Brain microvascular endothelial cell (primary cell): ENCODE data around the gene ACBD5.

Source experiments
- DNase-seq: peaks from one replicate; pipeline ENCODE4 v3.0.0-alpha.2; 2020
- H3K27ac ChIP-seq: fragments of 250-450 bp; sonication (Bioruptor Pico); 2 replicates; pipeline ENCODE4 v1.5.1; 2020; ENCODE audit warnings: mild to moderate bottlenecking, moderate library complexity
- H3K27me3 ChIP-seq: fragments of 250-450 bp; sonication (Bioruptor Pico); replicated peaks from 2 replicates; pipeline ENCODE4 v1.5.1; 2020; ENCODE audit warnings: mild to moderate bottlenecking
- H3K36me3 ChIP-seq: fragments of 250-450 bp; sonication (Bioruptor Pico); replicated peaks from 2 replicates; pipeline ENCODE4 v1.5.1; 2020; ENCODE audit warnings: mild to moderate bottlenecking
- H3K4me3 ChIP-seq: 2 replicates; pipeline ENCODE4 v1.5.1; 2011; ENCODE audit warnings: low read depth, mild to moderate bottlenecking, control low read depth, low read length, moderate library complexity
- CTCF ChIP-seq: IDR thresholded peaks from 2 replicates; pipeline ENCODE4 v1.5.1; 2011; ENCODE audit warnings: low read depth, mild to moderate bottlenecking, moderate library complexity, low read length, control low read depth, inconsistent platforms; ENCODE audit errors: missing control alignments
- in situ Hi-C: cut with HindIII; loops from 2 replicates; pipeline ENCODE4 v1.10.0; 2017; ENCODE audit warnings: low sequenced_read_pairs, low pct_ligation_motif_present

The ACBD5 gene

GRCh38 chr10:27248215-27248614, 7.6 kb upstream of the ACBD5 start:
- DNase-seq, result no peak
- H3K27me3 ChIP-seq, result no peaks in the 10 kb centered on the region
- in situ Hi-C loops, result no loop called here
- no peak overlapping the region for H3K4me3 ChIP-seq
- no peak for TF ChIP-seq CTCF
- H3K27ac ChIP-seq, result no peak overlapping the region
- no peaks in the 10 kb centered on the region for H3K36me3 ChIP-seq

- no peak for TF ChIP-seq CTCF
Observed at GRCh38 chr10:27247441-27247840, 6.8 kb upstream of the ACBD5 start.

GRCh38 chr10:27247006-27247405, 6.4 kb upstream of the ACBD5 start:
- no peaks in the 10 kb centered on the region for H3K27me3 ChIP-seq
- DNase-seq, result no peak
- H3K36me3 ChIP-seq, result no peaks in the 10 kb centered on the region
- H3K27ac ChIP-seq, result no peak overlapping the region
- TF ChIP-seq CTCF, result no peak
- in situ Hi-C loops, result no loop called here
- H3K4me3 ChIP-seq, result no peak overlapping the region

More at GRCh38 chr10:27247441-27247840, 6.8 kb upstream of the ACBD5 start:
- in situ Hi-C loops, result no loop called here
- no peak for DNase-seq
- Histone ChIP-seq H3K27me3 (no peaks in the 10 kb centered on the region), H3K27ac (no peak overlapping the region), H3K36me3 (no peaks in the 10 kb centered on the region), H3K4me3 (no peak overlapping the region)

- H3K4me3 ChIP-seq, result no peak overlapping the region
- H3K27ac ChIP-seq, result no peak overlapping the region
- DNase-seq, result no peak
- in situ Hi-C loops, result no loop called here
- no peaks in the 10 kb centered on the region for H3K36me3 ChIP-seq
- H3K27me3 ChIP-seq, result no peaks in the 10 kb centered on the region
- TF ChIP-seq CTCF, result no peak
Observed at GRCh38 chr10:27245836-27246235, 5.2 kb upstream of the ACBD5 start.

- Histone ChIP-seq H3K4me3 (no peak overlapping the region), H3K27ac (no peak overlapping the region), H3K36me3 (no peaks in the 10 kb centered on the region), H3K27me3 (no peaks in the 10 kb centered on the region)
- no peak for TF ChIP-seq CTCF
- in situ Hi-C loops, result no loop called here
- no peak for DNase-seq
Observed at GRCh38 chr10:27244976-27245375, 4.4 kb upstream of the ACBD5 start.

GRCh38 chr10:27242951-27243551, 2.5 kb upstream of the ACBD5 start:
- in situ Hi-C loops, result no loop called here
- no peaks in the 10 kb centered on the region for H3K36me3 ChIP-seq
- H3K4me3 ChIP-seq, result peak overlapping the region; percentile 86
- no peaks in the 10 kb centered on the region for H3K27me3 ChIP-seq
- DNase-seq, result peak; percentile 38
- peak overlapping the region; percentile 77 for H3K27ac ChIP-seq
- no peak for TF ChIP-seq CTCF
